ENCODE measurements around the gene ARCN1.

Gene ARCN1

DNA sequence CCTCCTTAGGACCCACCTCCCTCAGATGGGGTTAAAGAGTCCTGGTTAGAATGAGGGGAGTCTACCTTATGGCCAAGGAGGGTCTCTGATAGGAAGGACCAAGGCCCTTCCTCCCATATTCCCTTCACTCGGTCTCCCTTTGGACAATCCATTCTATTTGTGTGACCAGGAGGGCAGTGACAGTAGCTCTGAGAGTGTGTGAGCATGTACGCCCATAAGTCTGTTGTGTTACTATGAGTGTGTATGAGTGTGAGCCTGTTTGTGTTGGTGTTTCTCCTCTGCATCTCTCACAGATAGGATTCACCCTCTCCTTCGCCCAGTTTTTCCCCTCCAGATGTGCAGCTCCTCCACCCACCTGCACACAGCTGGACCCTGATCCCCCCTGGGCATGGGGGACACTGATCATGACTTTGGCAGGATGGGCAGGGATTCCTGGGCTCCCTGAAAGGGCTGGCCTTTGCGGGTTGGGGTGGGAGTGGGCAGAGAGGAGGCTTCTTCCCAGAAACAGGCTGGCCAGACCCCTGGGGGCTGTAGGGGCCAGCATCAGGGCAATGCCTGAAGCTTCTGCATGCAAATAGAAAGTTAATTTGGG lies 49.7 kb downstream of the ARCN1 start:
- DNase-seq = no peak

DNA sequence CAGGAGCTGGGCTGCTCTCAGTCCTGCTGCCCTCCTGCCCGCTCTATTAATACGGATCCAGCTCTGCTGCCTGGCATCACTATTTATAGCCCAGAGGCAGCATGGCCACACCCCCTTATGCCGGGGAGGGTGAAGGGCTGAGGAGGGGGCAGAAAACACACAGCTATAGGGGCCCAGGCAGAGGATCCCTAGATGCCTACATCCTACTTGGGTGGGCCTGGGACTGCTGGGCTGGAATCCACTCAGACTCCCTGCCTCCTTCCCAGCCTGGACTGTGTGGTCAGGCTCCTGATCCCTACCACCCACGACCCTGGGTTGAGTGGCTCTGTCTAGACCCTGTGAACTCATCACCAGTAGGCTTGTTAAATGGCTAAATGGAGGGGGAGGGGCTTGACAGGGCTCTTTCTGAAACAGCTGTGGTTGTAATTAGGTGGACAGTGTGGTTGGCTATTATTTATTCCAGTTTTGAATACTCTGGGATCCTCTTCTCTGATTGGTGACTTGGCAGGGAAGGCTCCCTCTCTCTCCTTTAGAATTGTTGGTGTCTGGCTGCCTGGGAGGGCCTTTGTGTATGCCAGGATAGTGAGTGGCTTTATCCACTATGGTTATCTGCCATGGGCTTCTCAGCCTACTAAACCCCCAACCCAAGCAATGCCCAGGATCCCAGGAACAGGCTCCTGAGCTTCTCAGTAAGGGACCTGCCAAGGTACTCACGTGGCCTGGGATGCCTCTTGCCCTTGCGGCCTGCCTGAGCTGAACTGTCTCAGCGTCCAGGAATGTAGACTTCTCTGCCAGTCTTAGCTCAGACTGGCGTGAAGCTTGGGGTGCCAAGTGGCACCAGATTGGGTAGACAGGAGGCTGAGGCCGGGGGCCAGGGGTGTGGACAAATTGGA lies 50.4 kb downstream of the ARCN1 start:
- no peak for DNase-seq

DNA sequence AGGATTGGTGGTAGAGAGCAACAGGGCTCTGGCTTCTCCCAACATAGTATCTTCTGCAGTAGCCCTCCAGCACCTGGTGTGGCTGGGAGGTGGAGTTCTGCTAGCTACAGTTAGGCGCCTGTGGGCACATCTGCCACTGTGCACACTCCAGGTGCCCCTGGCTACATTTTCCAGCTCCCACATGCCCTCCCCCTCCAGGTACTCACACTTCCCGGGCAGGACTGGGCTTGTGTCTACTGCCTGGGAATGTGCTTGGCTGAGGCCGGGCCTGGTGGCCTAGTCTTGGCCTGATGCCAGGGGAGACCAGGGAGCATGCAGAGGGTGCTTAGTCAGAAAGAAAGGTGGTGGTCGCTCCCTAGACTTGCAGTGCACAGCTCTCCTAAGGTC lies 51.1 kb downstream of the ARCN1 start:
- DNase-seq = no peak

DNA sequence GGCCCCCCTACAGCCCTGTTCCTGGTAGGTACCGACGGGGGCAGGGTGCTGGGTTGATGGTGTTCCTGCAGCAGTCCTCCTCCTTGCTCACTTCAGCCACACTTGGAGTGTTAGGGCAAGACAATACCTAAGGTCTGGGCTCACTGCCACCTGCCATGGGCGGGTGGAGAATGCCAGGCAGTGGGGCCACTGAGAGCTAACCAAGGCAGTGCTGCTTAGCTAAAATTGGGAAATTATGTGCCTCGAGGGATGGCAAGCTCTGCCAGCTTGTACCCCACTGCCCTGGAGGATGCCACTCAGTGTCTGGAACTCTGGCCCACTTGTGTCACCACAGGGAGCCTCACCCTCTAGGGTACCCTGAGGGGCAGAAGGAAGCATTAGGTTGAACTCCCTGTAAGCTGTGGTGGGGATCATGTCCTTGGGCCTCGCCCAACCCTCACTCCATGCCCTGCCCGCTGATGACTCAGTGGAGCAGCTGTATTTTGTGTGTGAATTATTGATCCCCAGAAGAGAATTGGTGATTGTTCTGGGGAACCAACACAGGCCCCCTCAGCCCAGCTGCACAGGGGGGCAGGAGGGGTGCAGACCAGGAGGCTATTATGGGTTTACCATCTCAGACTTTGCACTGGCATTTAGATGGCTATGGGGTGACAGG lies 53.0 kb downstream of the ARCN1 start:
- no peak for DNase-seq

DNA sequence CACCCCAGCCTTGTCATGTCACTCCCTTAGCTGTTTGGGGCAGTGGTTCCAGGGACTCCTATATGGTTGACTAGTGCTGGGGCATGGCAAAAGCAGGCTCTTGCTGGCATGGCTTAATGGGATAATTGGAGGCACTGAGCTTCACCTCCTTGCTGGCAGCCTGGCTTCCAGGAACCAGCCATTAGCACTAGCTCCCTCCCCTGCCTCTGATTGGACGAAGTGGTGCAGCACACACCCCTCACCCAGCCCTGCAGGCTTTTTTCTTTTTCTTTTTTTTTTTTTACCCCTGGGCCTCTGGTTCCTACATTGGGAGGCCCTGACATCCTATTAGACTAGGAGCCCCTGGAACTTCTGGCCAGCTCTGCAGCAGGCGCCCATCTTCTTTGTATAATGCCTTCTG lies 53.8 kb downstream of the ARCN1 start:
- DNase-seq = no peak

DNA sequence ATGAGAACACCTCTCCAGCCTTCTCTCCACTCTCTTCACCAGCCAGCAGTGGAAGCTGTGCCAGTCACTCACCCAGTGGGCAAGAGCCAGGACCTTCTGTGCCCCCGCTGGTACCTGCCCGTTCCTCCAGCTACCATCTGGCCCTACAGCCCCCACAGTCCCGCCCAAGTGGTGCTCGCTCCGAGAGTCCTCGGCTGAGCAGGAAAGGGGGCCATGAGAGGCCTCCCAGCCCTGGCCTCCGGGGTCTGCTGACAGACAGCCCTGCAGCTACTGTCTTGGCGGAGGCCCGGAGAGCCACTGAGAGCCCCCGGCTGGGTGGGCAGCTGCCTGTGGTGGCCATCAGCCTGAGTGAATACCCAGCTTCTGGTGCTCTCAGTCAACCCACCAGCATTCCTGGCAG lies 55.4 kb downstream of the ARCN1 start:
- no peak for DNase-seq

DNA sequence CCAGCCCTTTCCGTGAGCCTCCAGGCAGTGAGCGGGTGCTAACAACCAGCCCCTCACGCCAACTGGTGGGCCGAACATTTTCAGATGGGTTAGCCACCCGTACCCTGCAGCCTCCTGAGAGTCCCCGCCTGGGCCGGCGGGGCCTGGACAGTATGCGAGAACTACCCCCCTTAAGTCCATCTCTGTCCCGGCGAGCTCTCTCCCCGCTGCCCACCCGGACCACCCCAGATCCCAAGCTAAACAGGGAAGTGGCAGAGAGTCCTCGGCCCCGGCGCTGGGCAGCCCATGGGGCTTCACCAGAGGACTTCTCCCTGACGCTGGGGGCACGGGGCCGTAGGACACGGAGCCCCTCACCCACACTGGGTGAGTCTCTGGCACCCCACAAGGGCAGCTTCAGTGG lies 55.8 kb downstream of the ARCN1 start:
- DNase-seq = no peak

DNA sequence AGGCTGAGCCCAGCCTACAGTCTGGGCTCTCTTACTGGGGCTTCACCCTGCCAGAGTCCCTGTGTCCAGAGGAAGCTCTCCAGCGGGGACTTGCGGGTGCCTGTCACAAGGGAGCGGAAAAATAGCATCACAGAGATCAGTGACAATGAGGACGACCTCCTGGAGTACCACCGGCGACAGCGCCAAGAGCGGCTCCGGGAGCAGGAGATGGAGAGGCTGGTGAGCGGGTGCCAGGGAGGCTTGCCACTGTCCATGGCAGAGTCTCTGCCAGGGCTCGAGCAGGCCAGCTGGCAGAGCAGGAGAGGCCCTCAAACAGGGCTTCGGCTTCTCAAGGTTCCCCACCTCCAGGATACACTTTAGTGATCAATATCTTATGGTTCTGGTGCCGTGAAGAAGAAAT lies 56.2 kb downstream of the ARCN1 start:
- DNase-seq = no peak

DNA sequence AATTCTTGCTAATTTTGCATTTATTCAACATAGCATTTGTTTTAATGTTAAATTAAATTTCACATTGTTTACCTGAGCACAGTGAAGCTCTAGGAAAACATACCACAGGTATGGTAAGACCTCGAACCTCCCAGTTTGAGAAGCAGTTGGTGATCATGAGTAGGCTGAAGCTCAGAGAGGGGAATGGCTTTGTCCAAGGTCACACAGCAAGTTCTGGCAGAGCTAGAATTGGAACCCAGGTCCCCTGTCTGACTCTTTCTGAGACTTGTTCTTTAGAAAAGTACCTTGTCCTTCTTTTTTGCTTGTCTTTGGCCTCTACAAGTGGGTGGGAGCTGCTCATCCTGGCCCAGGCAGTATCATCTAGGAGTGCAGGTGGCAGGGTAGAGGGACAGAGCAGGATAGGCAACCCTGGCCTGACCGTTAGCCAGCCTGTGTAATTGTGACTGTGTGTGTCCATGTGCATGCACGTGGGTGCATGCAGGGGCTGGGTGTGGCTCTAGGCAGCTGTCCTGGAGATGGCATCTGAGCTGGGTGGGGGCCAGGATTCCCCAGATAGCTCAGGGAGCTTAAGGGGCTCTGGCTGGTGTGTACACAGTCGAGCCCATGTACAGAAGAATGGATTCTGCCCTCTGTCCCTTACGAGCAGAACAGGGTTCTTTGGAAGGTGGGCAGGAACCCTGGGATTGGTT lies 56.8 kb downstream of the ARCN1 start:
- DNase-seq = no peak

DNA sequence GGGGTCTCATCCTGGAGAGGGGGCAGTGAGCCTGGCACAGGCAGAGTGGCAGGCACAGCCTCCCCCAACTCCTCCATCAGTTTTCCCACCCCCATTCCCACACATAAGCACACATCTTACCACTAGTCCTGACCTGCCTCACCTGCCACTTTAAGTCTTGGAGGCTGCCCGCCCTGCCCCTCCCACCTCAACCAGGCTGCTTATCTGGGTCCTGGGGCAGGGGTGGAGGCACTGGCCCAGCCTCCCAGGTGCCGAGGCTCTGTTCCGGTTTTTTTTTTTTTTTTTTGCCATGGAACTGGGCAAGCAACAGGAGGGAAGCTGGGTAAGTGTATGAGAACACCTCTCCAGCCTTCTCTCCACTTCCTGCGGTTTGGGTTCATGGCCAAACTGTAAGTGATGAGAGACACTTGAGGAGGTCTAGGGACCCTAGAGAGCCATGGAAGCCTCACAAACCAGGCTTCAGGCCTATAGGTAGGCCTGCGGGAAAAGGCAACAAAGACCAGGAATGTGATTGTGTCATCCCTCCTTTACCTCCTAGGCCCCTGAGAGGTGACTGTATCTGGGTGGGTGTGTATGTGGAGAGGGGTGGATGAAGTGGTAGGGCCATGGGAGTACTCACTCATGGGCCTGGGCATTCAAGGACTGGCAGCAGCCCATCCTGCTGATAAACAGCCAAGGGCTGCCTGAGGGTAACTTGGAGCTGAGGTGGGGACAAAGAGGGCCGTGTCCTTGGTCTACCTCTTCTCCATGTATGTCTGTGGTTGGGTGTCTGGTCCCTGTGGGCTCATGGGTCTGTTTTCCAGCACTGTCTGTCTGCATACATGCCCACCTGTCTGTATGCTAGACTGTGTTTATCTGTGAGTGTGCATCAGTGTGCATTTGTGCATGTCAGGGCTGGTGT lies 57.8 kb downstream of the ARCN1 start:
- no peak for DNase-seq

DNA sequence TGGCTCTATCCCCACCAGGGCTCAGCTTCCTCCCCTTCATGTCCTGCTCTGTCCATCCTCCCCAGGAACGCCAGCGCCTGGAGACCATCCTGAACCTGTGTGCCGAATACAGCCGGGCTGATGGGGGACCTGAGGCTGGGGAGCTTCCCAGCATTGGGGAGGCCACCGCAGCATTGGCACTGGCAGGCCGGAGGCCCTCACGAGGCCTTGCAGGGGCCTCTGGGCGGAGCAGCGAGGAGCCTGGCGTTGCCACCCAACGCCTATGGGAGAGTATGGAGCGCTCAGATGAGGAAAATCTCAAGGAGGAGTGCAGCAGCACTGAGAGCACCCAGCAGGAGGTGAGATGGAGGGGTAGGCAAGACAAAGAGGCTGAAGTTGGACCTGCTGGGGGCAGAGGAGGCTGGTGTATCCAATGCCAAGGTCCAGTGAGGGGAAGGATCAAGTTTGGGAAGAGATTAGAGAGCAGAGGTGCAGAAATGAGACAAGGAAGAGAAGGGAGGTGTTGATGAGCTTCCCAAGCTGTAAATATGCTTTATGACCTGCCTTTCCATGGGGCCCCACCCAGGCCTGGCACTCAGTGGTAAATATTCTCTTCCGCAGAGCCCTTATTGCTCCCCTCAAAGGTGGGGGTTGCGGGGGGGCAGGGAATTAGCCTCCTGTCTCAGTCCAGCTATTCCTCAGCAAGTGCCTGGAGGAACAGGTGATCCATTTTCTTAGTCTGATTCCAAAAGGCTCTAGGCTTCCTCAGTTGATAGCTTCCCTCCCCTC lies 59.1 kb downstream of the ARCN1 start:
- DNase-seq = no peak

DNA sequence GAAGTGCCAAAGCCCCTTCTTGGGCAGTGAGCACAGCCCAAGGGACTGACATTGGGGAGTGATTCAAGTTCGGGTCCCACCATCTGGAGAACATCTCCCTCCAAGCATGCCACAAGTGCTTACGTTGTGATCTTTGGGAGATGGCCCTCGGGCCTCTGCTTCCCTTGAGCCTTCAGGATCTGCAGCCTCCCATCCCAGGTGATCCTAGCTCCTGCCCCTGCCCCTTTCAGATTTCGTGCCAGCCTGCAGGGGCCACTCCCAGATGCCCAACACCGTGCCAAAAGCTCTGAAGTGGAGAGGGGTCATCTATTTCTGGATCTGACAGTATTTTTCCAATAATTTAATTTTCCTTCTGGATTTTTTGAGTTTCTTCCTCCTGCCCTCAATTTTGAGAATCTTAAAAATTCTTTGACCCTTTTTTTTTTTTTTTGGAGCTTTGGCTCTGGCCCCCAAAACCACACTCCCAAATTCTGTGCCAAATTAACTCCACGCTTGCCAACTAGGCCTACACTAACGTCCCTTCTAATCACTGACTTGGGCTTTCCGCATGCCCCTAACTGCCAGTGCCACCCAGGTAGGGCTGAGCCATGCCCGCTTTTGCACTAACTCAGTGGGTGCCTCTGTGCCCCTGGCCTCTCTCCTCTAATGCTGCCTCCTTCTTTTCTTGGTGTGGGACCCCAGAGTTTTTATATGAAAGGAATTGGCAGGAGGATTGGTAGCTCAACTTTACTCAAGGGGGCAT lies 60.5 kb downstream of the ARCN1 start:
- DNase-seq = no peak

DNA sequence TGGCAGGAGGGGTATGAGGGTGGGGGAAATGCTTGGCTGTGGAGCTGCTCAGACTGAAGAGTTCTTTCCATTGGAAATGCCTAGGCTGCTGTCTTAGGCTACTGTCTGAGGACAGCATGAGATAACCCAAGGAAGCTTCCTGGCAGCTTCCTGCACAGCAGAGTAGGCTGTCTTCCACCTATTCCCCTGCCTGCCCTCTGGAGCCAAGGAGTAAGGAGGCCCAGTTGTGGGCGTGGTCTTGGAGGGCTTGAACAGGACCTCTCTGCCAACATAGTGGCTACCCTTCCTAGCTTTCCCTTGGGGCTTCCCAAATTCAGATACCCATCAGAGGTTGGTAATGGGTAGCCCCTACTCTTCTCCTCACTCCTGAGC lies 61.1 kb downstream of the ARCN1 start:
- no peak for DNase-seq

DNA sequence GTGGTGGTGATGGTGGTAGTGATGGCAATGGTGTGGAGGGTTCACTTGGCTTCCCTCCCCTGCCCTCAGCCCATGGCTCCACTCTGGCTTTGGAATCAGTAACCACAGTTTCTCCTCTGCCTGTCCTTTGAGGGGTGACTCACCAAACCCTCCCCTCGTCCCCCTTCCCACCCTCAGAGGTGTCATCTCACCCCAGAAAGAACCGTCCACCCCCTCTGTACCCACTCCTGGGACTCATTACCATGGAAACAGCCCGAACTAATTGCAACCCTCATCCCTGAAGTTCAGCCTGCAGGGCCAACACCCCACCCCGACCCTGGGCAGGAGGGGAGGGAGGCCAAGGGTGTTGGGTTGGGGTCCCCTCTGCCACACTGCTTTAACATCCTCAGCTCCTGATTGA lies 61.8 kb downstream of the ARCN1 start:
- DNase-seq = no peak

DNA sequence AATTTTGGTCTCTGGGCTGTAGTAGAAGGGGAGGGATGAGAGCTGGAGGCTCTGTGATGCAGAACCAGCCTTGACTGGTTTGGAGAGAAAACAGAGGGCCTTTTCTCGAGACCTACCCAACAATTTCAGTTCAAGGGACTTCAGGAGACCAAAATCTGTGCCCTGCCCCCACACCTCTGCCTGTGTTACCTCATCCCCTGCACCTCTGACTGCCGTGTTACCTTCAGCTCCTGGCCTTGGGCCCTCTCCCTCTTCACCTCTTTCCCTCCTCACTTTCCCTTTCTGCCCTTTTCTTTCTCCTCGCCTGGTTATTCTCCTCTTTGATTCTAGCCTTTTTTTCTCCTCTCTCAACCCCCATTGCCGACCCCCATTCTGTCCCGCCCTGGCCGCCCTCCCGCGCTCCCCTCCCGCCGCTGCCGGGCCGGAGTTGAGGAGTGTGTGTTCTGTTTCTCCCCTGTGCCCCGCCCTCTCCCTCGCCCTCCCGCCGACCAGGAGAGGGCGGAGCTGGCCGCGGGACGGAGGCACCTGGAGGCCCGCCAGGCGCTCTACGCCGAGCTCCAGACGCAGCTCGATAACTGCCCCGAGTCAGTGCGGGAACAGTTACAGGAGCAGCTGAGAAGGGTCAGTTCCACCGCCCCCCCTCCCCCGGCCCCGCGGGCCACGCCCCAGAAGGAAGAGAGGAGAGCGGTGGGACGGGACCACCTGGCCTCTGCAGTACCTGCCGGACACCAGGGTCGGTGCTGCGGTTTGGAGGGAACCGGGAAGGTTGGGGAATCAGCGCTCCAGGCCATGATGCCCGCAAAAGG lies 62.4 kb downstream of the ARCN1 start:
- DNase-seq = no peak

DNA sequence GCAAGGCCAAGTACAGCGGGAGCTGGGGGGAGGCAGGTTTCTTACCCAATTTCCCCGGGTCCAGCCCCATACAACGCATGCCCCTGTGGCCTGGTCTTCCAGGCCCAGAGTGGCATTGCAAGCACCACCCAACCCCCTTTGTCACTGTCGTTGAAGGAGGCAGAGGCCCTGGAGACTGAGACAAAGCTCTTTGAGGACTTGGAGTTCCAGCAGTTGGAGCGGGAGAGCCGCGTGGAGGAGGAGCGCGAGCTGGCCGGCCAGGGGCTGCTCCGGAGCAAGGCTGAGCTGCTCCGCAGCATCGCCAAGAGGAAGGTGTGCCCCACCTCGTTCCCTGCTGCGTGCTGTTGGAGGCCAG lies 63.0 kb downstream of the ARCN1 start:
- no peak for DNase-seq

DNA sequence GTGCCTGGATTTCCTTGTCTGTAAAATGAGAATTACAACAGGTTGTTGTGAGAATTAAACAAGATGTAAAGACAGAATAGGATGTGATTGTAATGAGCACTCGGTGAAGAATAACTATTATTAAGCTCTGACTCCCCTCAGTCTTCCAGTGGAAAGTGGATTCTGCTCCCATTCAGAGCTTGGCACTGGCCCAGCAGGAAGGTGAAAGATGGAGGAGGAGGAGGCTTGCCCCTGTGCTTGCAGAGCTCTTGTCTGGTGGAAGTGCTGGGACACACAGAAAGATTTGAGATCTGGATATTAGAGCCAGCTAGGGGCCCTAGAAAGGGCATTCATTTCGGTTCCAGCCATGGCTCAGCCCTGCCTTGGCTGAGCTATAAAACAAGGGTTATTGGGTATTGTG lies 63.4 kb downstream of the ARCN1 start:
- no peak for DNase-seq

DNA sequence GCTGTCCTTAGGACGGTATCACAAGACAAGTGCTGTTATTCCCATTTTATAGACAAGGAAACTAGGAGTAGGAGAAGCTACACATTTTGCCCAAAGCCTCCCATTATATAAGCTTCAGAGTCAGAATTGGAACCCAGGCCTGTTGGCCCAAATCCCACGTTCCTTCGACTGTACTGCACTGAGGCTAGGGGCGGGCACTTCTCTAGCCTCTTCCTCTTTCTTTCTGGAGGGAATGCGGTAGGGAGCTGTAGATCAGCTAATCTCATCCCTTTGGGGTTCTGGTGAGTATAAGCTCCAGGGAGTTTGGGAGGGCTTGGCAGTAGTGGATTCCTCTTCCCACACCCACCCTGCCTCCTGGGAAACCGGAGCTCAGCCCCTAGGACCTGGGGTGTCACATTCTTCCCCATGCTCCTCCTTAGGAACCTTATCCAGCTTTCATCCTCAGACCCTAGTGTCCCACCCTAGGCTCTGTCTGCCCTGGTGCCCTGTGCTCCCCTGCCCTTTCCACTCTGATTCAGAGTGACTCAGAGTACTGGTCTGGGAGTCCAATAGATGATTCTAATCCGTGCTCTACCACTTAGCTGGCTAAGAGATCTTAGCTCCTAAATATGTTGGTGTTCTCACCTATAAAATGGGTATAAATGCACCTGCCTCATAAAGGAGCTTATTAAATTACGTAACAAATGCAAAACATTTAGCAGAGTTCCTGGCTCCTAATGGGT lies 64.5 kb downstream of the ARCN1 start:
- no peak for DNase-seq

DNA sequence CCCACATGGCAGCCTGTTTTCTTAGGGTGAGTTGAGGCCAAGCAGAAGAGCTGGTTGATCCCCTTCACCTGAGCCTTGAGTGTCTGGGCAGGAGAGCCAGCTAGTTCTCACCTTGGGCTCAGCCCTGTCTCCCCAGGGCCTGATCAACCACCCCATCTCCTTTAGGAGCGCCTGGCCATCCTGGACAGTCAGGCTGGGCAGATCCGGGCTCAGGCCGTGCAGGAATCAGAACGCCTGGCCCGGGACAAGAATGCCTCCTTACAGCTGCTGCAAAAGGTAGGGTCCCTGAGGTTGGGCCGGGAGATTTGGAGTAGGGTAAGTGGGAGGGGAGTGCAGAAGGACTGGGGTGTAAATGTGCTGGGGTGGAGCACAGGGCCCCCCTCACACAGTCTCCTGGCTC lies 66.5 kb downstream of the ARCN1 start:
- no peak for DNase-seq

DNA sequence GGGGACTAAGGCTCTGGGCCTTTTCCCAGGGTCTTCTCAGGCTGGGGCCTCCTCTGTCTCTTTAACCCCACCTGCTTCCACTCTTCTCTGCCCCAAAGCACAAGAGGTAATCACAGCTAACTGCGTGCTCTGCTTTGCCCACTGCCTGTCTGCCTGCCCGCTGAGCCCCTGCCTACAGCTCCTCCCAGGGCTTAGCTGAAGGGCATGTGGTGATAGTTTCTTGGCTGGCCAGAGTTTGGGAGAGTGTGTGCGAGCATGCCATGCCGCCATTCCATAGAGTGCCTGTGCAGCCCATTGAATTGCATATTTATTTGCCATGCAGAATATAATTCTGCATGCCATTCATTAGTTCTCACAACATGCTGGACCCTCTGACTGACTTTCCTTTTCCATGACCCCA lies 67.7 kb downstream of the ARCN1 start:
- no peak for DNase-seq
